ENCODE measurements around the gene EEF1AKMT4. TPM values are rescaled to one million over a fixed set of nuclear protein-coding genes. Genes with fewer than 3 reads are reported as not detected.

The EEF1AKMT4 gene
- total RNA-seq: 1 to 10 TPM; 1.1 to 1.8 (median 1.3) TPM
- 1.7 TPM for polyA plus RNA-seq
- long read RNA-seq, donor 1, transcript EEF1AKMT4-201 (3 exons, 1,823 nt): major isoform, 5 of 5 reads
- long read RNA-seq, donor 1, partial matches to known transcripts: 0 of 5 reads
- long read RNA-seq, donor 1, other reads (novel, unspliced or antisense): 0 of 5 reads
- long read RNA-seq, donor 2, partial matches to known transcripts: 0 of 3 reads
- long read RNA-seq, donor 2, other reads (novel, unspliced or antisense): 0 of 3 reads
- long read RNA-seq, donor 3, transcript EEF1AKMT4-201 (3 exons, 1,823 nt): major isoform, 6 of 7 reads
- long read RNA-seq, donor 3, partial matches to known transcripts: 0 of 7 reads
- long read RNA-seq, donor 3, other reads (novel, unspliced or antisense): 1 of 7 reads
- long read RNA-seq, donor 4, partial matches to known transcripts: 0 of 2 reads
- long read RNA-seq, donor 4, other reads (novel, unspliced or antisense): 0 of 2 reads

- peak; percentile 97 to 98 (median 98) for DNase-seq
- intact Hi-C loops (cut with DNase I): loop anchor here in 2 of 4 donors (10.0 kb wide), 2 partner anchors 105 to 355 kb away; no protein-coding TSS in a partner anchor
- ATAC-seq: peak; percentile 99
- H3K27ac ChIP-seq (ENCODE audit: low read length): peak within 1 kb of the TSS; percentile 47
- under 1% methylated on average over 54 of the region's 54 CpGs for WGBS
- H3K4me1 ChIP-seq (ENCODE audit: control insufficient read depth, insufficient read depth, low read length): no peaks in the 10 kb centered on the region
- no peaks in the 10 kb centered on the region for H3K9me3 ChIP-seq (ENCODE audit: control insufficient read depth, low read length)
- H3K4me3 ChIP-seq (ENCODE audit: low read length): peak within 1 kb of the TSS; percentile 49
- H3K27me3 ChIP-seq (ENCODE audit: control insufficient read depth, insufficient read depth): no peaks in the 10 kb centered on the region
These were observed at the start of gene EEF1AKMT4 for GRCh38 chr3:184249412-184250166. TSS of gene EEF1AKMT4 (plus strand) at chr3:184249672. CDS start at chr3:184249695, 23 bp downstream.

- ATAC-seq (no peak), DNase-seq (no peak)
- Histone ChIP-seq H3K27ac (ENCODE audit: low read length) (no peak overlapping the region), H3K4me1 (ENCODE audit: control insufficient read depth, insufficient read depth, low read length) (no peaks in the 10 kb centered on the region), H3K9me3 (ENCODE audit: control insufficient read depth, low read length) (no peaks in the 10 kb centered on the region), H3K27me3 (ENCODE audit: control insufficient read depth, insufficient read depth) (no peaks in the 10 kb centered on the region), H3K4me3 (ENCODE audit: low read length) (no peak overlapping the region)
- intact Hi-C loops (cut with DNase I): no loop called here
These were observed 48.6 kb upstream of the EEF1AKMT4 start for GRCh38 chr3:184200825-184201224.

GRCh38 chr3:184203526-184203925 is 45.9 kb upstream of the EEF1AKMT4 start:
- intact Hi-C loops (cut with DNase I): no loop called here
- no peaks in the 10 kb centered on the region for H3K9me3 ChIP-seq (ENCODE audit: control insufficient read depth, low read length)
- H3K4me1 ChIP-seq (ENCODE audit: control insufficient read depth, insufficient read depth, low read length): no peaks in the 10 kb centered on the region
- H3K27me3 ChIP-seq (ENCODE audit: control insufficient read depth, insufficient read depth): no peaks in the 10 kb centered on the region
- no peak overlapping the region for H3K27ac ChIP-seq (ENCODE audit: low read length)
- WGBS: 78% methylated on average over 8 of the region's 8 CpGs
- ATAC-seq (no peak), DNase-seq (no peak)
- H3K4me3 ChIP-seq (ENCODE audit: low read length): no peak overlapping the region

- ATAC-seq (peak; percentile 68 to 80), DNase-seq (peak in 1 of 3 donors; percentile 72)
- Histone ChIP-seq H3K4me1 (ENCODE audit: control insufficient read depth, insufficient read depth, low read length) (no peaks in the 10 kb centered on the region), H3K9me3 (ENCODE audit: control insufficient read depth, low read length) (no peaks in the 10 kb centered on the region), H3K4me3 (ENCODE audit: low read length) (no peak overlapping the region), H3K27ac (ENCODE audit: low read length) (no peak overlapping the region), H3K27me3 (ENCODE audit: control insufficient read depth, insufficient read depth) (no peaks in the 10 kb centered on the region)
- 43% methylated on average over 11 of the region's 11 CpGs for WGBS
- intact Hi-C loops (cut with DNase I): no loop called here
These were observed 40.1 kb upstream of the EEF1AKMT4 start for GRCh38 chr3:184209146-184209923.

GRCh38 chr3:184211297-184211696 is 38.2 kb upstream of the EEF1AKMT4 start:
- H3K4me1 ChIP-seq (ENCODE audit: control insufficient read depth, insufficient read depth, low read length): no peaks in the 10 kb centered on the region
- ATAC-seq (no peak), DNase-seq (no peak)
- H3K4me3 ChIP-seq (ENCODE audit: low read length): no peak overlapping the region
- intact Hi-C loops (cut with DNase I): no loop called here
- H3K27ac ChIP-seq (ENCODE audit: low read length): no peak overlapping the region
- no peaks in the 10 kb centered on the region for H3K9me3 ChIP-seq (ENCODE audit: control insufficient read depth, low read length)
- 54% methylated on average over 5 of the region's 5 CpGs for WGBS
- H3K27me3 ChIP-seq (ENCODE audit: control insufficient read depth, insufficient read depth): no peaks in the 10 kb centered on the region

GRCh38 chr3:184211718-184212117 is 37.8 kb upstream of the EEF1AKMT4 start:
- DNase-seq: no peak
- no peak for ATAC-seq
- 73% methylated on average over 5 of the region's 5 CpGs for WGBS
- H3K4me1 ChIP-seq (ENCODE audit: control insufficient read depth, insufficient read depth, low read length): no peaks in the 10 kb centered on the region
- no peak overlapping the region for H3K4me3 ChIP-seq (ENCODE audit: low read length)
- H3K27me3 ChIP-seq (ENCODE audit: control insufficient read depth, insufficient read depth): no peaks in the 10 kb centered on the region
- H3K9me3 ChIP-seq (ENCODE audit: control insufficient read depth, low read length): no peaks in the 10 kb centered on the region
- no peak overlapping the region for H3K27ac ChIP-seq (ENCODE audit: low read length)
- intact Hi-C loops (cut with DNase I): no loop called here

GRCh38 chr3:184218814-184219213 is 30.7 kb upstream of the EEF1AKMT4 start:
- no peak overlapping the region for H3K27ac ChIP-seq (ENCODE audit: low read length)
- no peaks in the 10 kb centered on the region for H3K27me3 ChIP-seq (ENCODE audit: control insufficient read depth, insufficient read depth)
- ATAC-seq (no peak), DNase-seq (no peak)
- no peak overlapping the region for H3K4me3 ChIP-seq (ENCODE audit: low read length)
- no peaks in the 10 kb centered on the region for H3K9me3 ChIP-seq (ENCODE audit: control insufficient read depth, low read length)
- 49% methylated on average over 4 of the region's 4 CpGs for WGBS
- intact Hi-C loops (cut with DNase I): no loop called here
- no peaks in the 10 kb centered on the region for H3K4me1 ChIP-seq (ENCODE audit: control insufficient read depth, insufficient read depth, low read length)

GRCh38 chr3:184222521-184222920 is 27.0 kb upstream of the EEF1AKMT4 start:
- H3K9me3 ChIP-seq (ENCODE audit: control insufficient read depth, low read length): no peaks in the 10 kb centered on the region
- H3K4me3 ChIP-seq (ENCODE audit: low read length): no peak overlapping the region
- WGBS: 84% methylated on average over 3 of the region's 3 CpGs
- ATAC-seq (no peak), DNase-seq (no peak)
- H3K4me1 ChIP-seq (ENCODE audit: control insufficient read depth, insufficient read depth, low read length): no peaks in the 10 kb centered on the region
- no peaks in the 10 kb centered on the region for H3K27me3 ChIP-seq (ENCODE audit: control insufficient read depth, insufficient read depth)
- H3K27ac ChIP-seq (ENCODE audit: low read length): no peak overlapping the region
- intact Hi-C loops (cut with DNase I): loop anchor here in 1 of 4 donors (10.0 kb wide), 1 partner anchor 72 kb away; the partner anchor contains the start of gene PSMD2

GRCh38 chr3:184223946-184224345 is 25.5 kb upstream of the EEF1AKMT4 start:
- Histone ChIP-seq H3K4me1 (ENCODE audit: control insufficient read depth, insufficient read depth, low read length) (no peaks in the 10 kb centered on the region), H3K27me3 (ENCODE audit: control insufficient read depth, insufficient read depth) (no peaks in the 10 kb centered on the region), H3K27ac (ENCODE audit: low read length) (no peak overlapping the region), H3K4me3 (ENCODE audit: low read length) (no peak overlapping the region), H3K9me3 (ENCODE audit: control insufficient read depth, low read length) (no peaks in the 10 kb centered on the region)
- ATAC-seq (no peak), DNase-seq (no peak)
- intact Hi-C loops (cut with DNase I): loop anchor here in 1 of 4 donors (10.0 kb wide), 1 partner anchor 71 kb away; the partner anchor contains the start of gene PSMD2
- 77% methylated on average over 3 of the region's 3 CpGs for WGBS

- DNase-seq (no peak), ATAC-seq (no peak)
- Histone ChIP-seq H3K4me3 (ENCODE audit: low read length) (no peak overlapping the region), H3K27me3 (ENCODE audit: control insufficient read depth, insufficient read depth) (no peaks in the 10 kb centered on the region), H3K4me1 (ENCODE audit: control insufficient read depth, insufficient read depth, low read length) (no peaks in the 10 kb centered on the region), H3K27ac (ENCODE audit: low read length) (no peak overlapping the region), H3K9me3 (ENCODE audit: control insufficient read depth, low read length) (no peaks in the 10 kb centered on the region)
- intact Hi-C loops (cut with DNase I): loop anchor here in 2 of 4 donors (5.0 to 10.0 kb wide), 2 partner anchors 60 to 67 kb away; partner anchors contain the start of gene PSMD2 (in 1 of the 2)
- WGBS: 54% methylated on average over 2 of the region's 2 CpGs
These were observed 22.0 kb upstream of the EEF1AKMT4 start for GRCh38 chr3:184227481-184227935.

All from right cardiac atrium (tissue), 5 donors.